ENCODE measurements around the gene NAT16. TPM values are rescaled to one million over a fixed set of nuclear protein-coding genes. Genes with fewer than 3 reads are reported as not detected.

Gene NAT16
- not detected for total RNA-seq

DNA sequence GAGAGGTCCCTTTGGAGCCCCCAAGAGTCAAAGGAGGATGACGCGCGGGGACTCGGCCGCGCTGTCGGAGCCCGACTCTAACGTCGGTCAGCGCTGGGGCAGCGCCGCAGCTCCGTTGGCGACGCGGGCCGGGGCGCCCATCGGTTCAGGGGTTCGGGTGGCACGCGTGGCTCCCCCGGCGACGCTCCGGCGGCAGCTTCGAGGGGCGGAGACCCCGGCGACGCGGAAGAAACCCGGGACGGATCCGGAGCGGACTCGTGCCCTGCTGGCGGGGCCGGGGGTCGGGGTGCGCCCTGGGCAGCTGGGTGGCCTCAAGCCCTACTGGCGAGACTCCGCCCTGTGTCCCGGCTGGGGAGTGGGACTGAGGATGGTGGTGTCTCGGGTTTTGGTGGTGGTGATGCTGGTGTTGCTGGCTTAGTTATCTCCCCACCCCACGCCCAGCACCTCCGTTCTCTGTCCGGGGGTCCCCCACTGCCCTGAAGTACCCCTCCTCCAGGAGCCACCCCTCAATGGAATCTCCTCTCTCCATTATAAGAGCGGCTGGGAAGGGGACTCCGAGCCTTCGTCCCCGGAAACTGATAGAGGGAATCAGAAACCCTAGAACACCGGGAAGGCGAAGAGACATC is at the start of gene NAT16:
Gene NAT16, minus strand, starts transcription at position 164 of the 626 bp plus-strand sequence. CDS start 5,486 bp downstream, outside the sequence.
- Histone ChIP-seq H3K27me3 (peaks cover 28 to 30% of the 10 kb centered on the region in 2 donors), H3K36me3 (no peaks in the 10 kb centered on the region), H3K27ac (no peak within 1 kb of the TSS), H3K4me3 (peak within 1 kb of the TSS in 1 of 2 donors; percentile 6), H3K4me1 (peaks cover 0 to 16% of the 10 kb centered on the region in 2 donors), H3K9me3 (no peaks in the 10 kb centered on the region)
- TF ChIP-seq CTCF (IDR thresholded peaks at IDR 0.05): no peak
- DNase-seq (ENCODE audit: low spot score): no peak

GRCh38 chr7:101226721-101227120 is 46.6 kb upstream of the NAT16 start:
- Histone ChIP-seq H3K27ac (no peak overlapping the region), H3K4me3 (no peak overlapping the region), H3K4me1 (peaks cover 0 to 4% of the 10 kb centered on the region in 2 donors), H3K36me3 (peaks cover 43% of the 10 kb centered on the region), H3K27me3 (no peaks in the 10 kb centered on the region), H3K9me3 (no peaks in the 10 kb centered on the region)
- no peak for TF ChIP-seq CTCF (IDR thresholded peaks at IDR 0.05)
- no peak for DNase-seq (ENCODE audit: low spot score)

- Histone ChIP-seq H3K4me3 (no peak overlapping the region), H3K4me1 (peaks cover 0 to 2% of the 10 kb centered on the region in 2 donors), H3K36me3 (peaks cover 43% of the 10 kb centered on the region), H3K9me3 (no peaks in the 10 kb centered on the region), H3K27me3 (no peaks in the 10 kb centered on the region), H3K27ac (no peak overlapping the region)
- DNase-seq (ENCODE audit: low spot score): no peak
- TF ChIP-seq CTCF (IDR thresholded peaks at IDR 0.05): no peak
Measured at GRCh38 chr7:101225650-101226049, 45.6 kb upstream of the NAT16 start.

GRCh38 chr7:101223528-101223927 is 43.4 kb upstream of the NAT16 start:
- TF ChIP-seq CTCF (IDR thresholded peaks at IDR 0.05): no peak
- Histone ChIP-seq H3K4me1 (peaks cover 0 to 20% of the 10 kb centered on the region in 2 donors), H3K36me3 (peaks cover 43% of the 10 kb centered on the region), H3K9me3 (no peaks in the 10 kb centered on the region), H3K27ac (no peak overlapping the region), H3K27me3 (no peaks in the 10 kb centered on the region), H3K4me3 (no peak overlapping the region)
- DNase-seq (ENCODE audit: low spot score): no peak

- no peaks in the 10 kb centered on the region for H3K27me3 ChIP-seq
- H3K4me1 ChIP-seq: peaks cover 0 to 23% of the 10 kb centered on the region in 2 donors
- H3K4me3 ChIP-seq: no peak overlapping the region
- DNase-seq (ENCODE audit: low spot score): no peak
- peaks cover 43% of the 10 kb centered on the region for H3K36me3 ChIP-seq
- H3K27ac ChIP-seq: no peak overlapping the region
- TF ChIP-seq CTCF (IDR thresholded peaks at IDR 0.05): no peak
- H3K9me3 ChIP-seq: no peaks in the 10 kb centered on the region
Measured at GRCh38 chr7:101222275-101222830, 42.3 kb upstream of the NAT16 start.
